ENCODE measurements around the gene PTGES. TPM values are rescaled to one million over a fixed set of nuclear protein-coding genes. Genes with fewer than 3 reads are reported as not detected.

Gene PTGES
- total RNA-seq, 1 experiment from 2014 or later = 2.4 TPM

- peaks cover 2% of the 10 kb centered on the region; the same call in 1 of the 2 replicates for H3K27me3 Mint-ChIP-seq (ENCODE audit: low read depth)
- Histone ChIP-seq H3K18ac (ENCODE audit: insufficient read length, low read depth, low read length) (no peak overlapping the region), H3K23ac (ENCODE audit: insufficient read length, low read depth, low read length) (no peak overlapping the region), H4K8ac (replicated peaks; ENCODE audit: insufficient read length, low read depth, low read length) (no peak overlapping the region), H3K27me3 (ENCODE audit: insufficient read depth, low read length) (no peaks in the 10 kb centered on the region), H3K79me1 (ENCODE audit: insufficient read depth, low read depth, low read length, poor library complexity, severe bottlenecking) (no peaks in the 10 kb centered on the region), H3K56ac (ENCODE audit: insufficient read length, low read depth, low read length) (no peak overlapping the region), H3K27ac (ENCODE audit: insufficient read length, low read depth, low read length) (no peak overlapping the region), H2AFZ (ENCODE audit: low read length) (no peak overlapping the region), H2AK5ac (ENCODE audit: insufficient read length, low read length) (no peak overlapping the region), H3K9ac (ENCODE audit: extremely low read depth, insufficient read length, low read length) (no peak overlapping the region), H3K4me2 (ENCODE audit: insufficient read depth, insufficient read length, low read length) (no peak overlapping the region), H2BK15ac (ENCODE audit: low read depth, low read length) (no peak overlapping the region), H4K5ac (ENCODE audit: insufficient read length, low read depth, low read length) (no peak overlapping the region), H3K23me2 (ENCODE audit: insufficient read length, low read depth, low read length, poor library complexity, severe bottlenecking) (peaks cover 3% of the 10 kb centered on the region), H3K79me2 (ENCODE audit: insufficient read depth, low read length) (no peaks in the 10 kb centered on the region), H4K91ac (ENCODE audit: insufficient read length, low read depth, low read length) (no peak overlapping the region), H3K4ac (ENCODE audit: low read depth, low read length) (no peak overlapping the region), H3K14ac (ENCODE audit: insufficient read depth, low read length) (no peak overlapping the region), H2BK120ac (ENCODE audit: low read depth, low read length, poor library complexity, severe bottlenecking) (no peak overlapping the region), H3T11ph (ENCODE audit: low read length) (no peak overlapping the region), H2BK12ac (ENCODE audit: insufficient read length, low read depth, low read length) (no peak overlapping the region), H3K9me3 (ENCODE audit: control insufficient read depth, low read depth, low read length) (no peaks in the 10 kb centered on the region), H2BK5ac (ENCODE audit: insufficient read length, low read length) (no peak overlapping the region), H4K20me1 (ENCODE audit: control insufficient read depth, insufficient read depth, insufficient read length) (no peaks in the 10 kb centered on the region), H3K4me1 (ENCODE audit: insufficient read depth, low read length) (no peaks in the 10 kb centered on the region), H2BK20ac (ENCODE audit: low read depth, low read length, poor library complexity, severe bottlenecking) (no peak overlapping the region)
- H3K9me3 Mint-ChIP-seq = no peaks in the 10 kb centered on the region
- H3K36me3 Mint-ChIP-seq (ENCODE audit: insufficient read depth in 1 of 3, low read depth in 3 of 3) = no peaks in the 10 kb centered on the region
- DNase-seq = no peak
- peak overlapping the region in 1 of 3 experiments; percentile 48; a peak in 1 of 7 replicates for H3K27ac Mint-ChIP-seq
- peaks cover 0 to under 1% of the 10 kb centered on the region in 2 experiments; a peak in 1 of 4 replicates for H3K4me1 Mint-ChIP-seq
- TF ChIP-seq CTCF (conservative IDR thresholded peaks at IDR 0.05) = no peak
- WGBS (ENCODE audit: extremely low coverage, insufficient read length, low lambda C conversion rate) = no CpG with 5 or more reads among the region's 6 CpGs
- H3K4me3 Mint-ChIP-seq = no peak overlapping the region
Measured at GRCh38 chr9:129768486-129768885, 15.6 kb upstream of the PTGES start.

All from H9 (cell line).